Activated CD4-positive, alpha-beta memory T cell treated with anti-CD3 and anti-CD28 coated beads, Interleukin-2, amount 10 ng/mL, durations not matched to agents 7 days and 5 days (primary cell): ENCODE measurements around the gene NRN1L. TPM values are rescaled to one million over a fixed set of nuclear protein-coding genes. Genes with fewer than 3 reads are reported as not detected.
A peak's percentile ranks its signal among the peaks of the same experiment; 100 is the strongest.

Experiments used
- CTCF ChIA-PET: fragments of 350-600 bp; sonication (Branson Sonifier 250); formaldehyde crosslinking; loops from one replicate; lab custom pipeline; 2021; ENCODE audit warnings: antibody characterized with exemption, inconsistent platforms; lab: Charles Lee
- POLR2A ChIA-PET: fragments of 350-600 bp; sonication (Branson Sonifier 250); formaldehyde crosslinking; loops from one replicate; lab custom pipeline; 2021; ENCODE audit warnings: antibody characterized with exemption; lab: Charles Lee
- DNase-seq: peaks from one replicate; pipeline ENCODE4 v3.0.0-alpha.2; 2020
- H3K27ac Mint-ChIP-seq: one replicate; pipeline ENCODE4 v1.8.0; 2021; ENCODE audit warnings: mild to moderate bottlenecking, mixed read lengths
- H3K27me3 Mint-ChIP-seq: one replicate; pipeline ENCODE4 v1.8.0; 2021; ENCODE audit warnings: mixed read lengths
- H3K36me3 Mint-ChIP-seq: one replicate; pipeline ENCODE4 v1.8.0; 2021; ENCODE audit warnings: low read depth, mixed read lengths
- H3K4me1 Mint-ChIP-seq: one replicate; pipeline ENCODE4 v1.8.0; 2021; ENCODE audit warnings: mixed read lengths
- H3K4me3 Mint-ChIP-seq: one replicate; pipeline ENCODE4 v1.8.0; 2021; ENCODE audit warnings: mild to moderate bottlenecking, mixed read lengths
- H3K9me3 Mint-ChIP-seq: one replicate; pipeline ENCODE4 v1.8.0; 2021; ENCODE audit warnings: mixed read lengths
- total RNA-seq, 2 experiments: library from RNA; stranded (reverse); gene quantifications; one replicate each; pipeline ENCODE4 v1.2.3, GENCODE V29; 2021

The NRN1L gene
- total RNA-seq, 2 experiments from 2014 or later = 0.76 to 1.3 TPM

- H3K36me3 Mint-ChIP-seq = peaks cover 29% of the 10 kb centered on the region
- ChIA-PET POLR2A (interaction anchor here (1.2 kb wide), 1 partner anchor 49 kb away, joined by 3 read pairs; no protein-coding TSS in a partner anchor), CTCF (interaction anchor here (0.9 to 1.6 kb wide), 6 partner anchors 12 to 179 kb away, joined by 3 to 5 read pairs (median 3); no protein-coding TSS in a partner anchor)
- no peak overlapping the region for H3K4me3 Mint-ChIP-seq
- no peak overlapping the region for H3K27ac Mint-ChIP-seq
- no peaks in the 10 kb centered on the region for H3K9me3 Mint-ChIP-seq
- DNase-seq = no peak
- no peaks in the 10 kb centered on the region for H3K27me3 Mint-ChIP-seq
- no peaks in the 10 kb centered on the region for H3K4me1 Mint-ChIP-seq
These were observed 1.7 kb downstream of the NRN1L start for GRCh38 chr16:67886387-67886786.

GRCh38 chr16:67888331-67888730, 3.6 kb downstream of the NRN1L start:
- Mint-ChIP-seq H3K27me3 (no peaks in the 10 kb centered on the region), H3K9me3 (no peaks in the 10 kb centered on the region), H3K4me1 (peaks cover 7% of the 10 kb centered on the region), H3K27ac (no peak overlapping the region), H3K4me3 (no peak overlapping the region), H3K36me3 (peaks cover 12% of the 10 kb centered on the region)
- DNase-seq = no peak
- ChIA-PET POLR2A (no interaction called here), CTCF (no interaction called here)

GRCh38 chr16:67892375-67892774, 7.7 kb downstream of the NRN1L start:
- Mint-ChIP-seq H3K27ac (peak overlapping the region; percentile 81), H3K36me3 (peaks cover 4% of the 10 kb centered on the region), H3K4me1 (peaks cover 26% of the 10 kb centered on the region), H3K9me3 (no peaks in the 10 kb centered on the region), H3K27me3 (no peaks in the 10 kb centered on the region), H3K4me3 (peak overlapping the region; percentile 94)
- DNase-seq = no peak
- ChIA-PET POLR2A (interaction anchor here (1.2 to 4.9 kb wide), 11 partner anchors 9 to 232 kb away, joined by 3 to 32 read pairs (median 6); partner anchors contain the start of genes ACD, EDC4, NRN1L and PARD6A), CTCF (interaction anchor here (1.2 to 2.8 kb wide), 3 partner anchors 8 to 149 kb away, joined by 3 to 20 read pairs (median 4); partner anchors contain the start of gene NRN1L)

GRCh38 chr16:67892899-67893742, 8.4 kb downstream of the NRN1L start, which contains the start of gene PSKH1:
TSS of gene PSKH1 (plus strand) at chr16:67893254. CDS start at chr16:67908750, 15,496 bp downstream.
- CTCF ChIA-PET = interaction anchor here (0.6 to 2.8 kb wide), 5 partner anchors 9 to 603 kb away, joined by 3 to 20 read pairs (median 5); partner anchors contain the start of gene NRN1L
- no peaks in the 10 kb centered on the region for H3K27me3 Mint-ChIP-seq
- peak; percentile 96 for DNase-seq
- H3K4me3 Mint-ChIP-seq = peak within 1 kb of the TSS; percentile 94
- POLR2A ChIA-PET = interaction anchor here (0.7 to 4.9 kb wide), 15 partner anchors 10 to 233 kb away, joined by 3 to 32 read pairs (median 4); partner anchors contain the start of genes ACD, EDC4, NRN1L and PARD6A
- peaks cover 4% of the 10 kb centered on the region for H3K36me3 Mint-ChIP-seq
- H3K9me3 Mint-ChIP-seq = no peaks in the 10 kb centered on the region
- peaks cover 26% of the 10 kb centered on the region for H3K4me1 Mint-ChIP-seq
- peak within 1 kb of the TSS; percentile 94 for H3K27ac Mint-ChIP-seq

GRCh38 chr16:67893743-67894399, 9.2 kb downstream of the NRN1L start:
- H3K27me3 Mint-ChIP-seq = no peaks in the 10 kb centered on the region
- H3K4me3 Mint-ChIP-seq = peak overlapping the region; percentile 94
- H3K27ac Mint-ChIP-seq = peak overlapping the region; percentile 94
- CTCF ChIA-PET = interaction anchor here (0.7 to 2.8 kb wide), 5 partner anchors 10 to 332 kb away, joined by 3 to 20 read pairs (median 5); partner anchors contain the start of genes CTCF and NRN1L
- DNase-seq = no peak
- peaks cover 4% of the 10 kb centered on the region for H3K36me3 Mint-ChIP-seq
- no peaks in the 10 kb centered on the region for H3K9me3 Mint-ChIP-seq
- POLR2A ChIA-PET = interaction anchor here (0.7 to 4.9 kb wide), 13 partner anchors 10 to 234 kb away, joined by 3 to 32 read pairs (median 6); partner anchors contain the start of genes ACD, NRN1L, PARD6A and PSMB10
- peaks cover 29% of the 10 kb centered on the region for H3K4me1 Mint-ChIP-seq

- CTCF ChIA-PET = interaction anchor here (1.0 to 1.4 kb wide), 4 partner anchors 13 to 224 kb away, joined by 3 to 4 read pairs (median 3); partner anchors contain the start of gene PSMB10
- peaks cover 4% of the 10 kb centered on the region for H3K36me3 Mint-ChIP-seq
- no peak overlapping the region for H3K4me3 Mint-ChIP-seq
These were observed 12.5 kb downstream of the NRN1L start for GRCh38 chr16:67897231-67897630.

GRCh38 chr16:67901734-67902133, 17.0 kb downstream of the NRN1L start:
- ChIA-PET CTCF (no interaction called here), POLR2A (no interaction called here)
- Mint-ChIP-seq H3K27me3 (no peaks in the 10 kb centered on the region), H3K27ac (no peak overlapping the region), H3K36me3 (peaks cover 8% of the 10 kb centered on the region), H3K9me3 (no peaks in the 10 kb centered on the region), H3K4me1 (peaks cover 7% of the 10 kb centered on the region), H3K4me3 (no peak overlapping the region)
- DNase-seq = no peak

More at GRCh38 chr16:67897231-67897630, 12.5 kb downstream of the NRN1L start:
- H3K4me1 Mint-ChIP-seq = peaks cover 31% of the 10 kb centered on the region
- no peaks in the 10 kb centered on the region for H3K9me3 Mint-ChIP-seq
- POLR2A ChIA-PET = interaction anchor here (1.3 to 1.6 kb wide), 2 partner anchors 18 to 38 kb away, joined by 3 to 6 read pairs; no protein-coding TSS in a partner anchor
- H3K27me3 Mint-ChIP-seq = no peaks in the 10 kb centered on the region
- no peak for DNase-seq
- no peak overlapping the region for H3K27ac Mint-ChIP-seq

- ChIA-PET POLR2A (no interaction called here), CTCF (interaction anchor here (1.2 to 1.4 kb wide), 2 partner anchors 86 to 138 kb away, joined by 3 read pairs; no protein-coding TSS in a partner anchor)
- Mint-ChIP-seq H3K27ac (no peak overlapping the region), H3K27me3 (no peaks in the 10 kb centered on the region), H3K9me3 (no peaks in the 10 kb centered on the region), H3K4me3 (no peak overlapping the region), H3K36me3 (peaks cover 4% of the 10 kb centered on the region), H3K4me1 (peaks cover 7% of the 10 kb centered on the region)
- DNase-seq = no peak
These were observed 18.1 kb downstream of the NRN1L start for GRCh38 chr16:67902831-67903230.

- CTCF ChIA-PET = no interaction called here
- POLR2A ChIA-PET = interaction anchor here (1.7 kb wide), 1 partner anchor 14 kb away, joined by 6 read pairs; the partner anchor contains the start of gene PSKH1
These were observed 22.9 kb downstream of the NRN1L start for GRCh38 chr16:67907397-67908180.

GRCh38 chr16:67909056-67909742, 24.5 kb downstream of the NRN1L start:
- ChIA-PET CTCF (interaction anchor here (0.6 to 0.7 kb wide), 2 partner anchors 93 to 121 kb away, joined by 3 read pairs; no protein-coding TSS in a partner anchor), POLR2A (interaction anchor here (0.8 to 2.0 kb wide), 2 partner anchors 16 to 27 kb away, joined by 3 to 9 read pairs; partner anchors contain the start of genes PSKH1 and PSMB10)
- H3K4me3 Mint-ChIP-seq = no peak overlapping the region
- H3K27me3 Mint-ChIP-seq = no peaks in the 10 kb centered on the region
- H3K36me3 Mint-ChIP-seq = peaks cover 8% of the 10 kb centered on the region
- no peaks in the 10 kb centered on the region for H3K9me3 Mint-ChIP-seq
- peaks cover 19% of the 10 kb centered on the region for H3K4me1 Mint-ChIP-seq
- H3K27ac Mint-ChIP-seq = no peak overlapping the region
- DNase-seq = no peak

More at GRCh38 chr16:67907397-67908180, 22.9 kb downstream of the NRN1L start:
- H3K36me3 Mint-ChIP-seq = peaks cover 12% of the 10 kb centered on the region
- no peak overlapping the region for H3K27ac Mint-ChIP-seq
- H3K4me1 Mint-ChIP-seq = peaks cover 19% of the 10 kb centered on the region
- H3K9me3 Mint-ChIP-seq = no peaks in the 10 kb centered on the region
- DNase-seq = no peak
- H3K4me3 Mint-ChIP-seq = no peak overlapping the region
- H3K27me3 Mint-ChIP-seq = no peaks in the 10 kb centered on the region

GRCh38 chr16:67910158-67910557, 25.5 kb downstream of the NRN1L start:
- Mint-ChIP-seq H3K27me3 (no peaks in the 10 kb centered on the region), H3K9me3 (no peaks in the 10 kb centered on the region), H3K36me3 (peaks cover 8% of the 10 kb centered on the region), H3K4me1 (peaks cover 18% of the 10 kb centered on the region), H3K4me3 (no peak overlapping the region), H3K27ac (peak overlapping the region; percentile 40)
- POLR2A ChIA-PET = interaction anchor here (0.6 to 2.0 kb wide), 3 partner anchors 26 to 48 kb away, joined by 3 to 9 read pairs (median 3); partner anchors contain the start of genes EDC4 and PSMB10
- DNase-seq = peak; percentile 52
- CTCF ChIA-PET = interaction anchor here (1.2 kb wide), 2 partner anchors 94 to 130 kb away, joined by 4 to 5 read pairs; no protein-coding TSS in a partner anchor
